Fibroblast of the aortic adventitia (primary cell): ENCODE measurements around the gene CDON. TPM values are rescaled to one million over a fixed set of nuclear protein-coding genes. Genes with fewer than 3 reads are reported as not detected.

Source experiments
- DNase-seq: peaks from one replicate; pipeline ENCODE4 v3.0.0-alpha.2; 2010; ENCODE audit warnings: low read depth
- H3K4me3 ChIP-seq: 2 replicates; pipeline ENCODE4 v1.5.1; 2011; ENCODE audit warnings: low read depth, mild to moderate bottlenecking, control low read depth, low read length, moderate library complexity
- total RNA-seq: library from RNA; depleted of rRNA; stranded (reverse); fragments of >200 nt; gene quantifications from 2 replicates; pipeline ENCODE4 v1.2.3, GENCODE V29; 2012; ENCODE audit warnings: low replicate concordance
- TF ChIP-seq, protein P1 (sequence below): IDR thresholded peaks from 2 replicates; pipeline ENCODE4 v1.5.1; 2011; ENCODE audit warnings: mild to moderate bottlenecking, low read length, control low read depth, inconsistent platforms; ENCODE audit not compliant: insufficient read depth

CDON gene
- total RNA-seq, 1 donor, result 54.4 TPM

GRCh38 chr11:125931116-125931515 is 131.6 kb downstream of the CDON start:
- H3K4me3 ChIP-seq, result no peak overlapping the region
- TF ChIP-seq, protein P1, sequence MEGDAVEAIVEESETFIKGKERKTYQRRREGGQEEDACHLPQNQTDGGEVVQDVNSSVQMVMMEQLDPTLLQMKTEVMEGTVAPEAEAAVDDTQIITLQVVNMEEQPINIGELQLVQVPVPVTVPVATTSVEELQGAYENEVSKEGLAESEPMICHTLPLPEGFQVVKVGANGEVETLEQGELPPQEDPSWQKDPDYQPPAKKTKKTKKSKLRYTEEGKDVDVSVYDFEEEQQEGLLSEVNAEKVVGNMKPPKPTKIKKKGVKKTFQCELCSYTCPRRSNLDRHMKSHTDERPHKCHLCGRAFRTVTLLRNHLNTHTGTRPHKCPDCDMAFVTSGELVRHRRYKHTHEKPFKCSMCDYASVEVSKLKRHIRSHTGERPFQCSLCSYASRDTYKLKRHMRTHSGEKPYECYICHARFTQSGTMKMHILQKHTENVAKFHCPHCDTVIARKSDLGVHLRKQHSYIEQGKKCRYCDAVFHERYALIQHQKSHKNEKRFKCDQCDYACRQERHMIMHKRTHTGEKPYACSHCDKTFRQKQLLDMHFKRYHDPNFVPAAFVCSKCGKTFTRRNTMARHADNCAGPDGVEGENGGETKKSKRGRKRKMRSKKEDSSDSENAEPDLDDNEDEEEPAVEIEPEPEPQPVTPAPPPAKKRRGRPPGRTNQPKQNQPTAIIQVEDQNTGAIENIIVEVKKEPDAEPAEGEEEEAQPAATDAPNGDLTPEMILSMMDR, result no peak
- no peak for DNase-seq

DNA sequence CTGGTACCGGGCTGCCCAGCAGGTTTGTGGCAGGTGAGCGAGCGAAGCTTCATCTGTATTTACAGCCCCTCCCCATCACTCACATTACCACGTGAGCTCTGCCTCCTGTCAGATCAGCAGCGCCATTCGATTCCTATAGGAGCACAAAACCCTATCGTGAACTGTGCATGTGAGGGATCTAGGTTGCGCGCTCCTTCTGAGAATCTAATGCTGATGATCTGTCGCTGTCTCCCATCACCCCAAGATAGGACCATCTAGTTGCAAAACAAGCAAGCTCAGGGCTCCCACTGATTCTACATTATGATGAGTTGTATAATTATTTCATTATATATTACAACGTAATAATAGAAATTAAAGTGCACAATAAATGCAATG is 132.6 kb downstream of the CDON start:
- no peak overlapping the region for H3K4me3 ChIP-seq
- DNase-seq, result no peak
- TF ChIP-seq, protein P1, result no peak

- no peak for DNase-seq
- no peak overlapping the region for H3K4me3 ChIP-seq
- TF ChIP-seq, protein P1, result no peak
These were observed 133.1 kb downstream of the CDON start for GRCh38 chr11:125929445-125930075.

GRCh38 chr11:125926682-125927081 is 136.0 kb downstream of the CDON start:
- H3K4me3 ChIP-seq, result no peak overlapping the region
- TF ChIP-seq, protein P1, result no peak
- DNase-seq, result no peak

- no peak for DNase-seq
- no peak overlapping the region for H3K4me3 ChIP-seq
- TF ChIP-seq, protein P1, result no peak
These were observed 136.9 kb downstream of the CDON start for GRCh38 chr11:125925804-125926203.

GRCh38 chr11:125925247-125925740 is 137.4 kb downstream of the CDON start:
- no peak for DNase-seq
- TF ChIP-seq, protein P1, result no peak
- H3K4me3 ChIP-seq, result no peak overlapping the region
